Activated CD4-positive, alpha-beta T cell treated with anti-CD3 and anti-CD28 coated beads for 24 hours (primary cell): Measurements from ENCODE around the gene WDR45B.
"Not testable (repeated sequence)": the region's sequence is repeated elsewhere in the genome, so short reads cannot be mapped to it uniquely, and the experiment has no call there.

Source experiments
- DNase-seq, 2 donors: peaks; one replicate each; pipeline ENCODE4 v3.0.0-alpha.2; 2020; ENCODE audit warnings: low read depth in 2 of 2

Gene WDR45B

DNA sequence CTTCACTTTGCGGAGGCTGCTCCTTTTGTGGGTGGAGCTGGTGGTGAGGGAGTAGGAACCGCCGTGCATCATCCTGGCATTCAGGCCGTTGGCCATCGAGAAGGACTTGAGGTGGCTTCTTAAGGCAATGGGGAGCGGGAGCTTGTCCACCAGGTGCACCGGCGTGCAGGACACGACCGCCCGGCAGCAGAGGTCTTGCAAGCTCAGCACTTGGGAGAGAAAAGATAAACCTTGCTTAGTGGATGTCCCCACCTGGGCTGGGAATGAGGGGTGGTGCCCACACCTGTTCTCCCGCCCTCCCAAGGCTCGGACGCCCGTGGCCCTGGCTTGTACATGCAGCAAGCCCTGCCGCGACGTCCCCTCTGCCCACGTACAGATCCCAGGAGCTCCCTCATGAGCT, 9.7 kb upstream of the WDR45B start:
- DNase-seq = no peak

DNA sequence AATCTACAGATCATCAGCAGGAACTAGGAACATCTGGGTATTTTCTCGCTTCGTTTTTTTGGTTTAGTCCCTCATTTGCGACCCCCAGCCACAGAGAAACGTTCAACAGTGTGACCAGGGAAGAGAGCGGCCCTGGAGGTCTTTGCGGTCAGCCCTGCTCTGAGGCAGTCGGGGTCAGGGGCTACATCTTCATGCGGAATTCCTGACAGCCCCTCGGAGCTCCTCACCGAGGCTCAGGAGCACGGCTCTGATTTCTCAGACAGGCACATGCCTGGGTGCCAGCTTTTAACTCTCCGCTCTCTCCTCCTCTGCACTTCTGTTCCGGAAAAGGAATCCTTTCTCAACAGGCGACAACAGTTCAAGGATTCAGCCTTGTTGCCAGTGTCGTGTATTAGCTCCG, 8.0 kb upstream of the WDR45B start:
- DNase-seq = no peak

DNA sequence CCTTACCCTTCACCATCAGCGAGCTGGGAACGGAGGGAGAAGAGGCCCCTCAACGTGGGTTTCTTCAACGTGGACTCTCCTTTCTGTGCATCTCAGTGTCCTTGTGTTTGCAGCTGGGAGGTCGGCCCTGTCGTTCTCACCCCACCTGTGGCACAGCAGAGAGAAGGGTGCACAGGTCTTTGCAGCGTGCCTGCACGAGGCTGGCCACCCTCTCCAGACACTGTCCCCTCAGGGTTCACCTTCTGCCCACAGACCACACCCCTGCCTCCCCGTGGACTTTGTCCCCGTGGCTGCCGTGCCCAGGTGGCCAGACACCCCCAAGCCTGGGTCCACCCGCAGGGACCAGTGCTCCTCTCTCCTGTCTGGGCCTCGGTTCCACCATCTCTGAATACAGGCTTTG, 7.3 kb upstream of the WDR45B start:
- DNase-seq = no peak

DNA sequence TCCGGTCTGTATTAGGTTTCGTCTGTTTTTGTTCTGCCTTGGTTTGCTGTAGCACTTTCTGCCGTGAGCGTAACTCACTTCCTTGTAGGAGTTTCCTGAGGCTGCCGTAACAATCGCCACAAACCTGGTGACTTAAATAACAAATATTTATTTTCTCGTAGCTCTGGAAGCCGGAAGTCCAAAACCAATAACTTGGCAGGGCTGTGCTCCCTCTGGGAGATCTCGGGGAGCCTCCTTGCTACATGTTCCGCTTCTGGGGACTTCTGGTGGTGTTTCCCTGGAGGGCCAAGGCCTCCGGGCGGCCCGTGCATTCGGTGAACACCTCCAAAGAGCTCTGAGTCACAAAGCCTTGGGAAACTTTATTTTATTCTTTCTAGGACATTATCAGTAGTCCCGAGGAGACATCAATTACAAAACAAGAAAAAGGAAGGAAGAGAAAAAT, 6.8 kb upstream of the WDR45B start:
- DNase-seq = no peak

DNA sequence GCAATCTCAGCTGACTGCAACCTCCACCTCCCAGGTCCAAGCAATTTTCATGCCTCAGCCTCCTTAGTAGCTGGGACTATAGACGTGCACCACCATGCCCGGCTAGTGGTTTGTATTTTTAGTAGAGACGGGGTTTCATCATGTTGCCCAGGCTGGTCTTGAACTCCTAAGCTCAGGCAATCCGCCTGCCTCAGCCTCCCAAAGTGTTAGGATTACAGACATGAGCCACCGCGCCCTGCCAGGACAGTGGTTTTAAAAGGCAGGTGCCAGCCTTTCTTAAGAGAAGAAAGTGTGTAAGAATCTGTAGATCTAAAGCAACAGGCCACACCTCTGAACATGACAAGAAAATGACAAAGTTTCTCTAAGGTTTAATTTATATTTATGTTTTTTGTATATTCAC, 6.4 kb upstream of the WDR45B start:
- DNase-seq = not testable (repeated sequence)

DNA sequence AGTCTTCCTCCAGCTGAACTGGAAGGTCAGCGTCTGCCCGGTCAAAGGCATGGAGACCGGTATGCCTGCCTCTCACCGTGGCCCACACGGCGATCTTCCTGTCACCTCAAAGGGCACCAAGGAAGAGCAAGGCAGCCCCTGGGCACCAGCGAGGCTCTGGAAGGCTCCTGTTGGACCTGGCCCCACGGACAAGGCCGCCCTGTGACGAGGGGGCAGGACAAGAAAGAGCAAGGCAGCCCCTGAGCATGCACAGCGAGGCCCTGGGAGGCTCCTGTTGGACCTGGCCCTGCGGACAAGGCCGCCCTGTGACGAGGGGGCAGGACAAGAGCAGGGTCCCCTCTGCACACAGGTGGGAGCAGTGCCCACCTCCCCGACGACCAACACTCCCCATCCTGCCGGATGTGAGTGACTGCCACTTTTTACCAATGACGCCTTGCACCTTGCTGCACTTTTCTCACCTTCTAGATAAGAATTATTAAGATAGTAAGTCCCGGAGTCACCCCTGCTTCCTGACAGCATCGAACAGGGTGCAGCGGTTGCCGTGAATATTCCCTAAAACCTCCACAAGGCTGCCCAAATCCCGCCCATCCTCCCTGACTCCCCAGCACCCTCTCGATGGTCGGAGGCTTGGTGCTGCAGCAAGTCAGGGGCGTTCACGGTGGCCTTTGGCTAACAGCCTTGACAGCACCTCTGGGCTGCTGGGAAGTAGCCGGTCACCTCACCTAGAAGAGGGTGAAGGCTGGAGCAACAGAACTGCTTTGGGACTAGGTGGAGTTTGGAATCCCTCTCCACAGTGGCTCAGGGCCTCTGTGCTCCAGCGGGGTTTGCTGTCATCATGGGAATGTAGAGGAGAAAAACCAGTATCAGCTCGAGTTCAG, 5.6 kb upstream of the WDR45B start:
- DNase-seq = no peak

DNA sequence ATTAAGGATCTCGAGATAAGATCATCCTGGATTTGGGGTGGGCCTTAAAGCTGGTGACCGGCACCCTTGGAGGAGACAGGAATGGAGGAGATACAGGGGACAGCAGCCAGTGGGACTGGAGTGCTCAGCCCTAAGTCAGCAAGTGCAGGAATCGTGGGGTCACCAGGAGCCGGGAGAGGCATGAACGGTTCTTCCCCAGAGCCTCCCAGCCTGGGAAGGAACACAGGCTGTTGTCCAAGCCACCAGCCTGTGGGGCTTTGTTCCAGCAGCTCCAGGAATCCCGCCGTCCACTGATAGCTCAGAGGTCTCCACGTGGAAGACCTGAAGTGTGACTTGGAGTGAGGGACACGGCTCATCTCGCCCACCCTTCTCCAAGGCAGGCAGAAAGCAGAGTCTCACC, 2.5 kb upstream of the WDR45B start:
- DNase-seq = no peak

DNA sequence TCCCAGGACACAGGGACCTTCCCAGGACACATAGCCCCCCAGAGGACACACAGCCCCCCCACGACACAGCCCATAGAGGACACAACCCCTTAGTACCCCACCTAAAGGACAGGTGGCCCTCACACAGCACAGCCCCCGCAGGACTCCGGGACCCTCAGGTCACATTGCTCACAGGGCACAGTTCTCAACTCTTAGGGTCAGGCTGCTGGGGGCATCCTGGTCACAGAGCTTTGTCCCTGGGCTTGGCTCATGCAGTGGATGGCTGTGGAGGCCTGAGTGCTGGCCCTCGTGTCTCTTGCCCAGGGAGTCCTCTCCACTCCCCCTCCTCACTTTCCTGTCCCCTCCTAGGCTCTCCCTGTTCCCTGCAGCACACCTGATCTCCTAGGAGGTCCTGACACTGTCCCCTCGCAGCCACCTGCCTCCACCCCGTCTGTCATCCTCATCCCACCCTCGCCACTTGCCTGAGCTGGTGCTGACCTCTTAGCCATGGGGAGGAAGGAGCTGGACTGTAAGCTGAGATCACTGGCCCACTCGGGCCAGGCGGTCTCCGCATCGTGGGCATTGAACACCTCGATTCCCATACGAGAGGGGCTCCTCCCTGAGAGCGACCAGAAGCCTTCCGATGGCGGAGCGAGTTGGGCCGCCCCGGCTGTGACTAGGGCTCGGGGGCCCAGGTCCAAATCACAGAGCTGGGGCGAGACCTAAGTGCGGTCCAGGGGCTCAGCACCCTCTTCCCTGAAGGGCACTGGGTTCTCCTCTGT, 1.4 kb upstream of the WDR45B start:
- DNase-seq = no peak

DNA sequence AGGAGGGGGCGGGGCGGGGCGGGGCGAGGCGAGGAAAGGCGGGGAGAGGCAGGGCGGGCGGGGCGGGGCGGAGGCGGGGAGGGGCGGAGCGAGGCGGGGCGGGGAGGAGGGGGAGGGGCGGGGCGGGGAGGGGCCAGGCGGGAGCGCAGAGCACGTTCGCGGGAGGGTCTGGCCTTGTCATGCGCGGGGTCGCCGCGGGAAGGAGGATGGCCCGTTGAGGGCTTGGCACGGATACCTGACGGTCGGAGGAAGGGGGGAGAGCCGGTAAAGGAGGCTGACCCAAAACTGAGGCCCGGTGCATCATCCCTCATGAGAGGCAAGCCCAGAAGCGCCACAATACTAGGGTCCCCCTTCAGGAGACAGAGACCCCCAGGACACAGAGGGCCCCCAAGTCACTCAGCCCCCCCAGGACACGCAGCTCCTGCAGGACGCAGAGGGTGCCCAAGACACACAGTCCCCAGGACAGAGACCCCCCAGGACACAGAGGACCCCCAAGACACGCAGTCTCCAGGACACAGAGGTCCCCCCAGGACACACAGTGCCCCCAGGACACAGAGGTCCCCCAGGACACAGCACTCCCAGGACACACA, 593 bp upstream of the WDR45B start:
- DNase-seq = peak in 1 of 2 donors; percentile 16

DNA sequence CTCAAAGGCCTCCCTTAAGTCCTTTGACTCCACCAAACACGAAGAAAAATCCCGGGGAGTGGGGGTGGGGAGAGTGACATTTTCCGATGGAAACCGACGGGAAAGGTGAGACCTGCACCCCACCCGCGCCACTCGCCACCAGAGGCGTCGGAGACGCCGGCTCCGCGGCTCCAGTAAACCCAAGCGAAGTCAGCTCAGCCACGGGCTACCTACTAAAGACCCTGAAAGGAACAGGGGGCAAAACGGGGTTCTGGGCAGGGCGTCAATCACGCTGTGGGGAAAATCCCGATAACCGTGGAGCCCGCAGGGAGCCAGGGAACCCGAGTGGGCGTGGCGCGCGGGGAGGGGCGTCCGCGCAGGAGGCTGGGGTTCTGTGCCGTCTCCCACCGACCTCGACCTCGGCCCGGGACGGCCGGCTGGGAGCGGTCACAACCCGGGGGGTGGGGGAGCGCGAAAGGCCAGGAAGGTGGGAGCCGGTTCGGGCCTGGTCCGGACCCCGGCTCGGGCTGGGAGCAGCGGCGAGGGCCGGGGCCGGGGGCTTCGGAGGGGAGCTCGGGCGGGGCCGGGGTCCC, 565 bp downstream of the WDR45B start:
- DNase-seq = peak; percentile 9 to 20

DNA sequence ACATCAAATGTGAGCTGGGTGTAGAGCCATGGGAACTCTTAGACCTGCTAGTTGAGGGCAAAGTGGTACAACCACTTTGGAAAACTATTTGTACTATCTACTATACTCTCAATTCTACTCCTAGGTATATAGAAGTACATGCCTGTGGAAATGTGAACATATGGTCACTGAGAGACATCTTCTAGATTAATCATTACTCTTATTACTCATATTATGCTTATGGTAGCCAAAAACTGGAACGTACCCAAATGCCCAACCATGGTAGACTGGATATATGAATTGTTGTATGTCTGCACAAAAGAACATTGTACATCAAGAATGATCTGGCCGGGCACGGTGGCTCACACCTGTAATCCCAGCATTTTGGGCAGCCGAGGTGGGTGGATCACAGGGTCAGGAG, 2.7 kb downstream of the WDR45B start:
- DNase-seq = no peak

DNA sequence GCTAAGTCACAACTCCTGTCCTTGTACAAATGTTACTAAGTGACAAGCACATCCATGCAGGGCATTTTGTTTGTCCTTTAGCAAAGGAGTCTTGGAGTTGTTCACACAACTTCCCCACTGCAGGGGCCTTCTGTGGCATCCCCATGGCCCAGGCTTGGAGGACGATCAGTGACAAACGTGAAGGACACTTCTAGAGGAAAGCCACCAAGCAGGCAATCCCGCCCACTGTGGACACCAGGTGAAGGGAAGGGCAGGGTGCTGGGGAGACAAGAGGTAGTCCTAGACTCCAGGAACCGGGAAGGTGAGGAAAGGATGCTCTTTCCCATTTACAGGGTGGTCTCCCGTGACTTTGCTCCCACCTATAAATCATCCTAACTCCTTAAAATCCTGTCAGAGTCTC, 4.1 kb downstream of the WDR45B start:
- no peak for DNase-seq

DNA sequence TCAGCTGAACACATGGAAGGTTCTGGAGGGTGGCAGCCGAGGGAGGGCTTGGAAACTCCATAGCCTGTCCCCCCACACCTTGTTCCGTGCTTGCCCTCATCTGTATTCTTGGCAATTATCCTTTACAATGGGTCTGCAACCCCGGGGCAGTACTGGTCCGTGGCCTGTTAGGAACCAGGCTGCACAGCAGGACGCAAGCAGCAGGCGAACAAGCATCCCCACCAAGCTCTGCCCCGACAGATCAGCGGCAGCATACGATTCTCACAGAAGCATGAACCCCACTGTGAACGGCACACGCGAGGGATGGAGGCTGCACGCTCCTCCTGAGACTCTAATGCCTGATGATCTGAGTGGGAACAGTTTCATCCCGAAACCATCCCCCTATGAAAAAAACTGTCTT, 6.2 kb downstream of the WDR45B start:
- DNase-seq = no peak

DNA sequence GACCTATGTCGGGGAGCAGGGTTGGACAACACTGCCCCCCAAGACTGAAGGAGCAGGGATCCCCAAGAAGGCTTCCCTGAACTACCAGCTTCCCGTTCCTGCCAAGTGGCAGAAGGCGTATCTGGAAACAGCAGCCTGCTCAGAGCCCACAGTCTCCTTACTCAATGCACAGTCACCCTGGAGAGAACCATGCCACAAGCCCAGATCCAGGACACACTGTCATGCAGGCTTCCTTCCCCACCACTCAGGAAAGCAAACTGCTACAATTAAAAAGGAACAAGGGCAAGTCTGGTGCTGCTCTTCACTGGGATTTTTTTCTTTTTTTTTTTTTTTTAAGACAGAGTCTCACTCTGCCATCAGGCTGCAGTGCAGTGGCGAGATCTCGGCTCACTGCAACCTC, 8.2 kb downstream of the WDR45B start:
- no peak for DNase-seq

DNA sequence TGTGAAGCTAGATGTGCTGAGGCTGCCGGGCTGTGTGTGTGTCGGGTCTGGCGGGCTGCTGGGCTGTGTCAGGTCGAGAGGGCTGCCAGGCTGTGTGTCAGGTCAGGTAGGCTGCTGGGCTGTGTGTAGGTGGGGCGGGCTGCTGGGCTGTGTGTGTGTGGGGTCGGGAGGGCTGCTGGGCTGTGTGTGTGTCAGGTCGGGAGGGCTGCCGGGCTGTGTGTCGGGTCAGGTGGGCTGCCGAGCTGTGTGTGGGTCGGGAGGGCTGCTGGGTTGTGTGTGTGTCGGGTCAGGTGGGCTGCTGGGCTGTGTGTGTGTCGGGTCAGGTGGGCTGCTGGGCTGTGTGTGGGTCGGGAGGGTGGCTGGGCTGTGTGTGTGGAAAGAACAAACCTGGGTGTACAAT, 8.6 kb downstream of the WDR45B start:
- DNase-seq = no peak

DNA sequence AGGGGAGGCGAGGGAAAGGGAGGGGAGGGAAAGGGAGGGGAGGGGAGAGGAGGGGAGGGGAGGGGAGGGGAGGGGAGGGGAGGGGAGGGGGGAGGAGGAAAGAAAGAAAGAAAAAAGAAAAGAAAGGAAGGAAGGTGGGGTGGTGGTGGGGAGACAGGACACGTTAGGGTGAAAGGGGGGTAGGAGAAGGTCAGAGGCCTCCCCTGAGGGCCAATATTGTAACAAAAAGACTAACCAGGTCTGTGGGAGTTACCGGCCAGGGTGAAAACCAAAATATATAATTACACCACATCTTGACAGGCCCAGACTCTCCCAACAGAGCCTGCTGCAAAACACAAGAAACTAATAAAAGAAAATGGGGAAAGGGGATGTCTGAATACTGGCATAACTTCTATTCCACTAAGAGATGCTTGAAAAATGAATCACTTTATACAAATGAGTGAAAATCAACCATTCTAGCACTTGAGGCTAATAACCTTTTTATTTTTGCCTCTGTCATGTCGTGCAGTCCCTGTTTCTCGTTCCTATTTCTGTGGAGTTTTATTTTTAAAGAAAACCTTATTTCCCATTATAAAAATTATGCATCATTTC, 10.0 kb downstream of the WDR45B start:
- DNase-seq = no peak

DNA sequence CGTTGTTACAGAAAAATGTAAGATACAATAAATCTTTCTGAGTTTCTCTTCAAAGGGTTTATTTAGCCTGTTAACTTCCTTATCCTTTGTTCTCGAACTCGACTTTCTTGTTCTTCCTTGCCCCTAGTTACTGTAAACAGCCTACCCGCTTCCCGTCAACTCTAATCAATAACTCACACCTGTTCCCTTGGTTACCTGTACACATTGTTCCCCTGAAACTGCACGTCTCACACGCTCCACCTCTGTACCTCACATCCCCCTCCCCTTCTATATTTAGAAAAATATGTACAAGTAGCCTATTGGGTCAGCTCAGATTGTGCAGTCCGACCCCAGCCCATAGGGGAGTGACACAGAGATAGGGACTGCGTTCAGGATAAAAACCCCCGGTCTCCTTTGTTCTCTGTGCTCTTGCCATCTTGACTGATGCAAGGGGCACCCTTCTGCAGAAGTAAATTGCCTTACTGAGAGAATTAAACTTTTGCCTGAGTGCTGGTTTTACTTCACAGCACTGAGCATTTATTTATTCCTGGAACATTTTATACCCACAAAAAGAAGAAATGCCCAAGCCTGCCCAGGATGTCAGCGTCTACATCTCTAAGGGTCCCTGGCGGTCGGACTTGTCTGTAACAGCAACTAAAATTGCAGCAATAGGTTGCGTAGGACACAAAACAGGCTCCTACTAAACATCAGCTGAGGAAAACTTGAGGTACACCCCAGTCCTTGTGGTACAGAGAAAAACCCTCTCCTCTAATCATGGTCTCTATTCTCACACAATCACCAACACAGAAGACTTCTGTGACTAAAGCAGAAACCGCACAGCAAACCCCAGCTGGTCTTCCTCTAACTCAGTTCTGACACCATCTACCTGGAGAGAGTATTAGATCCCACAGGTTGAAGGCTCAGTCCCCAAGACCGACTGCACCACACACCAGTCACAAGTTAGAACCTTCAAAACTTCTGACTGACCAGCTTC, 11.3 kb downstream of the WDR45B start:
- no peak for DNase-seq

DNA sequence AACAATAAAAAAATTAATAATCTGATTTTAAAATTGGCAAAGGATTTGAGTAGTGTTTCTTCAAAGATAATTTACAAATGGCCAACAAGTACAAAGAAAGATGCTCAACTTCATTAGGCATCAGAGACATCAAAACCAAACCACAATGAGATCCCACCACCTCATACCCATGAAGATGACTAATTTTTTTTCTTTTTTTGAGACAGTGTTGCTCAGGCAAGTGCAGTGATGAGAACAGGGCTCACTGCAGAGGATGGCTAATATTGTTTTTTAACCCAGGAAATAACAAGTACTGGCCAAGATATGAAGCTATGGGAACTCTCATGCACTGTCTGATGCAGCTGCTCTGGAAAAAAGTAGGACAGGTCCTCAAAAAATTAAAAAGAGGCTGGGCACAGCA, 14.9 kb downstream of the WDR45B start:
- DNase-seq = no peak

DNA sequence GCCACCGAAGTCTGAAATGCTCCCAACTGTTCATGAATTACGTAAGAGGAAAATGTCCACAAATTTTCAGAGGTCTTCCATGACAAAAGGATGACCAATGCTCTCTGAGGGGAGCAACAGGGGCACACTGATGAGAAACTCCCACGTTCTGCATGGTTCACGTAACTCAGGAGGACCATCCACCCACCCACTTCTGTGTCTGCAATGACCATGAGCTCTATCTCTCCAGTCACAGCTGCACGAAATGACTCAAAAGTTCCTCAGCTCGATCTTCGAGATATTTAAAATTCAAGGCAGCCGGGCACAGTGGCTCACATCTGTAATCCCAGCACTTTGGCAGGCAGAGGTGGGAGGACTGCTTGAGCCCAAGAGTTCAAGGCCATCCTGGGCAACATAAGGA, 15.8 kb downstream of the WDR45B start:
- DNase-seq = no peak

DNA sequence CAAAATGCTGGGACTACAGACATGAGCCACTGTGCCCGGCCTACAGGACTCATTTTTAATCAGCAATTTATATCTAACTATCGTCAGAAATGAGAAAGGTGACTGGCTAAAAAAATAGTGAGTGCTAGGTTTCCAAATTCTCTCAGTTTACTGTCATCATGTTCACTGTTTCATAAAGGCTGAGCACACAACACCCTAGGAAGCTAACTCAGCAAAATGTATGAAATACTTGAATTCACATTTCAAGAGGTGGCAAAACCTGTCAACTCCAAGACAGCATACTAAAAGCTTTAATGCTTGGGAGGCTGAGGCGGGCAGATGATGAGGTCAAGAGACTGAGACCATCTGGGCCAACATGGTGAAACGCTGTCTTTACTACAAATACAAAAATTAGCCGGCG, 16.7 kb downstream of the WDR45B start:
- no peak for DNase-seq

DNA sequence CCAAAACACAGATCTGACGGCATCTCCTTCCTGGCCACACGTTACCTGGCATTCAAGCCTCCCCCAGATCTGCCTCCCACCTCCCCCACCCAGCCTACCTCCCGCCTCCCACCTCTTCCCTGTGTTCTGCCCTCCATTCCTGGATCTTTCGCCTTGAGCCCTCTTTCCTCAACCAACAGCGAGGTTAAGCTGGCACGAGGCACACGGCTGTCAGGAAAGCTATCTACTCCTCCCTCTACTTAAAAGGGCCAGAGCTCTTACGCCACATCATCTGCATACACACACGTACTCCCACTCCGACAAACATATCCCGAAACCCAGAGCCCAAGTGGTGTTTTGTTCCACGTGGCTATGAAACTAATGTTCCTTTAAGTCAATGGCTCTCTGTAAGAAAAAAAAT, 18.0 kb downstream of the WDR45B start:
- DNase-seq = no peak
